Right hindlimb (tissue), 1 donor: Measurements from ENCODE around the gene MIGA2.
A peak's percentile ranks its signal among the peaks of the same experiment; 100 is the strongest.
"Not testable (repeated sequence)": the region's sequence is repeated elsewhere in the genome, so short reads cannot be mapped to it uniquely, and the experiment has no call there.

Source experiments
- DNase-seq: peaks from one replicate; pipeline ENCODE4 v3.0.0-alpha.2; 2018

MIGA2 gene

GRCh38 chr9:129011761-129012181 is 24.7 kb upstream of the MIGA2 start:
- DNase-seq: no peak

DNA sequence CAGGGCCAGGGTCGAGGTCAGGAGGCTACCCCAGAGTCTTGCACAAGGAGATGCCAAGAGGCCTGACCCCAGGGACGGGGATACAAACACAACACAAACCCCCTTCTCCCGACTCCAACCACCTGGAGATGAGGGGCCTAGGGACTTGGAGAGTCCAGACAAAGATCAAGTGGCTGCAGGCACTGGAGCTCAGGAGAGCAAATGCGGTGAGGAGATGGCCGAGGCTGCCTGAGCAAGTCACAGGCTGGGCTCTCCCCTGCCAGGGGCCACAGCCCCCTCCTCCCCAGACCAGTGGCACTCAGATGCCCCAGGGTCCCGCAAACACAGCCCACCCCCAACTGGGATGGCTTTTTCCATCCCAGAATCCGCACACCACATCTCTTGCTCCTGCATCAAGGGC is 24.1 kb upstream of the MIGA2 start:
- DNase-seq: no peak

DNA sequence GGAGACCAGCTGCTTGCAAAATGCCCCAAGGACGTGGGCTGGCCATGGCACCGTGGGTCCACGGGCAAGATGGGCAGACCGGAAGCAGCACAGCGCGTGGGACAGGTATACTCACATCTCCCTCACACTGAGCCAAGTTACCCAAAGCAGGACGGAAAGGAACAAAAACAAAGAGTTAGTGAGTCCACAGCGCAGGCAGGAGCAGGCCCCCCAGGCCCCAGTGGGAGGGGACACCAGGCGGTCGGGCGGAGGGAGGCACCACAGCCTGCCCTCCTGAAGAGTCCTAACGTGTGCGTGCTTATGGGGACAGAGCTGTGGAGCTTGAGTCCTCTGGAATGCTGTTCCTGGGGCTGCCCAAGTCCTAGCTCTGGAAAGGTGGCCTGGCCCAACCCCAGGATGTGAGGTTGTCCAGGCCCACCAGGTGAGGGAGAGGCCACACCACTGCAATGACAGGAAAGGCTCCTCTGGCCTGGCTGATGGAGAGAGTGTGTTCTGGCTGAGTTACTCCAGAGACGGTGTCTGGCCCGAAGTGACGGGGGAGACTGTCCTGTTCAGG is 23.5 kb upstream of the MIGA2 start:
- DNase-seq: no peak

- DNase-seq: no peak
These were observed 22.8 kb upstream of the MIGA2 start for GRCh38 chr9:129013674-129014073.

- no peak for DNase-seq
These were observed 22.3 kb upstream of the MIGA2 start for GRCh38 chr9:129014124-129014523.

DNA sequence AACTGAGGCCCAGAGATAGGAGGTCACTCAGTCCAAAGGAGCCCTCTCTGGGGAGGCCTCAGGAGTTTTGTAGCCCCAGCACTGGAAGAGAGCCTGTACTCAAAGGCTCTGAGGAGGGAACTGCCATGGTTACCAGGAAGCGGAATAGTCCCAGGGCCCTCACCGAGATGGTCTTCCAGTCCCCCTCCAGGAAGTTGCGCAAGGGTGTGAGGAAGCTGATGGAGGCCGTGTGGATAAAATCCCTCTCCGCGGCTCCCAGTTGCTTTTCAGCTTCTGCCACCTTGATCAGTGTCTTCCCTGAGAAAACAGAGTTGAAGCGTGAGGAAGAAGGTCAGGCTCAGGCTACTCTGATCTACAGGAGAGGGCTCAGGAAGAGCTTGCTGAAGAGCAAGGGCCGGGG is 21.8 kb upstream of the MIGA2 start:
- DNase-seq: no peak

DNA sequence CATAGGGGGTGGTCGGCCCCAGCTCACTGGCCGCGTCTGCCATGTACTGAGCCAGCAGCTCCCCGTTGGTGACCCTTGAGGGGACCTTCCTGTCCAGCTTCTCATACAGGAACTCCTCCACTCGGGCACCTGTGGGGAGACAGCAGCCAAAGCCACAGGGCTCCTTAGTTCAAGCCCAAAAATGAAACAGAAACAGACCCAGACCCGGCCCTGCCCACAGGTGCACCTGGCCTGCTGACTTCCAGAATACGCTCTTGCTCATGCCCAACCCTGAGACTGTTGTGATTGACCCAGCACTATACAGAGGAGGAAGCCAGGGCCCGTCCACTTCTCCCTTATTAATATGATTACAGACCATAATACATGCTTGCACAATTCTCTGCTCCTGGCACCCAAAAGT is 15.3 kb upstream of the MIGA2 start:
- no peak for DNase-seq

DNA sequence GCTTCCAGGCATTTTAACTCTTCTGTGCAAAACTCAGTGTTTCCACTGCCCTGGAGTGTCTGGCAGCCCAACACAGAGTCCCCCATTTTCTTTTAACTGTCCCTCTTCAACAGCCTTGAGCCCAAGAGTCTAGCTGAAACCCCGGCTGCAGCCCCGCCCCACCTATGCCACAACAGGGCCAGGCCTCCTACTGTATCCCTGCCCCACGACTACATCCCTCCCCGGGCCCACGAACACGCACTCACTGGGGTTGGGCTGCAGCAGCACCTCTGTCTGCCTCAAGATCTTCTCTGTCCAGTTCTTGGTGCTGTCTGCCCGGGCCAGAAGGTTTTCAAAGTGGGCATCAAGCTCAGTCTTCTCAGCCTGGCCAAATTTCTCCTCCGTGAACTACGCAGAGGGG is 14.4 kb upstream of the MIGA2 start:
- DNase-seq: no peak

DNA sequence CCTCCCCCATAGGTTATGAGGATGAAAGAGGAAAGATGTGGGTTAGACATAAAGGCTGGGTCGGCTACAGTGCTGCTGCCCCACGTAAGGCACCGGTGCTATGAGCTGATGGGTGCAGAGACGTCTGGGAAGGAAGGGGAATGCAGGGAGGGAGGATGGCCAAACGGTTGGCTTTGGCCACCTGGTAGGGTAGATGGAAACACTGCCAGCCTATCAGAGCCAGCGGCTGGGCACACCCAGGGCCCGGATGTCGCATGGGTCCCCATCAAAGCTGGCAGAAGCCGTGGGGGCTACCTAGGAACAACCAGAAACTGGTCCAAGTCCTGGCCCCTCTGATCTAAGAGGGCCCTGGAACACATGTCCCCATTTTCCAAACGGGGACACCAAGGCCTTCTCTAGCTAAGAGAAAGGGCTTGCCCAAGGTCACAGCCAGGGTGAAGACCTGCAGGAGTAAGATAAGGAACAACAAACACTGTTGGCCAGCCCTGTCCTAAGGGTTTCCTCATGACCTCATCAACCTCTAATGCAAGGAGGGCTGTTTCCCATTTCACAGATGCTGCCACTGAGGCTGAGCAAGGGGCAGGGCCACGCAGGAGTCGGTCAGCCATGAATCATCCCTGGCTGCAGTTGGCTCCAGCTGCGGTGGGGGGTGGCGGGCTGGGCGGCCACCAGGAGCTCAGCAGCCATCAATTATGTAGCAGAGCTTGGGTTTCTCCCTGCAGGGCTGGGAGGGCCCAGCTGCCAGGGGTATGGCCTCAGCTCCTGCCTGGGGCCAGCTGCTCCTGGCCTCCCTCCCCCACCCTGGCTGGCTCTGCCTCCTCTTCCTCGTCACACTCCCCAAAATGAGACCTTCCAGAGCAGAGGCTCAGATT is 13.2 kb upstream of the MIGA2 start:
- peak; percentile 91 for DNase-seq

GRCh38 chr9:129023908-129024233 is 12.6 kb upstream of the MIGA2 start:
- no peak for DNase-seq

DNA sequence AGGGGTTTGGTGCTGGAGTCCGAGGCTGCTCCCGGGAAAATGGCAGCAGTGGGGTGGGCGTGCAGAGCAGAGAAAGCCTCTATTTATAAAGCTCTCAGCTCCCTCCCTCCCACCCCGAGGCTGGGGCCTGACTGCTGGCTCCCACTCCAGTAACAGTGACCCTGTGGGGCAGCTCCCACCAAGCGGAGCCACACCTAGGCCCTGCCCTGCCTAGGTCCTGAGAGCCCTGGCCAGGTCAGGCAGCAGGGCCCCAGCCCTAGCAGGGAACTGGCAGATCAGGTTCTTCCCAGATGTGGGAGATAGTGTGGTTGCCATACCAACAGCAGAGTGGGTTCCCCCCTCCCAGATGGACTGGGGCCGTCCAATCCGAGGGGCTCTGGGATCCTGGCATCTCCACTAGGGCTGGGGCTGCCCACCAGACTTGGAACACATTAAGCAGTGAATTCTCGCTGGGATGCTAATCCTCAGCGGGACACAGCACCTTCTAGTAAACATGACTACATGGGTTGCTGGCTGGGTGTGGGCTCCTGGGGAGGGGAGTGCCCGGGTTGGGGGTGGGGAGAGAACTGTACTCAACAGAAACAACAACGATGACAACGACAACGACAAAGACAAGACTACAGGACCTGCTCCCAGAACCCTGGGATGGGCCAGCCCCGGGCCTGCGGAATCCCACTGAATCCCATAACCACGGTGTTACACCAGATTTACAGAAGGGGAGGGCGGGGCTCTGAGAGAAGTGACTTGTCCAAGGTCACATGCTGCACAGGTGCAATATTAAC is 9.8 kb upstream of the MIGA2 start:
- peak; percentile 59 for DNase-seq

- DNase-seq: no peak
These were observed 9.2 kb upstream of the MIGA2 start for GRCh38 chr9:129027224-129027684.

DNA sequence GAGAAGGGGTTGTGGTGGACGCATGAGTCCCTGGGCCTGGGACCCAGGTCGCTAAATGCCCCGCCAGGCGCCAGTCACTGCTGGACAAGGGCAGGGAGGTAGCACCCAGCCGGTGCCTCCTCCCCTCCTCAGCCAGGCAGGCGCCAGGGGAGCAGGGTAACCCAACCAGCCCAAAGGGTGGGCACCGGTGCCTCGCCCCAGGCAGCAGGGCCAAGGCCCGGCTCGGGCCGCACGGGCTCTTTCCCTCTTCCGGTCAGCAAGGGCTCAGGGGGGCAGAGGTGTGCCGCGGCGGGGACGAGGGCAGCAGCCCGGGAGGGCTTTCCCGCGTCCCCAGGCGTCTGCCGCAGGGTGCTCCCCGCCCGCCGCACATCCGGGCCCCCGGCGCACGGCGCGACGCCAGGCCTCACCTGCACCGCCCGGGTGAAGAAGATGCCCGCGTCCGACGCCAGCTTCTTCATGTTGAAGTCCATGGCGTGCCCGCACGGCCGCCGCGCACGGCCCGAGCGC is 8.7 kb upstream of the MIGA2 start:
- DNase-seq: peak; percentile 49

- DNase-seq: peak; percentile 99
These were observed 8.0 kb upstream of the MIGA2 start, which contains the start of gene SH3GLB2 for GRCh38 chr9:129028192-129028966. TSS of gene SH3GLB2 (minus strand) at chr9:129028331. CDS start at chr9:129028154, 177 bp downstream.

DNA sequence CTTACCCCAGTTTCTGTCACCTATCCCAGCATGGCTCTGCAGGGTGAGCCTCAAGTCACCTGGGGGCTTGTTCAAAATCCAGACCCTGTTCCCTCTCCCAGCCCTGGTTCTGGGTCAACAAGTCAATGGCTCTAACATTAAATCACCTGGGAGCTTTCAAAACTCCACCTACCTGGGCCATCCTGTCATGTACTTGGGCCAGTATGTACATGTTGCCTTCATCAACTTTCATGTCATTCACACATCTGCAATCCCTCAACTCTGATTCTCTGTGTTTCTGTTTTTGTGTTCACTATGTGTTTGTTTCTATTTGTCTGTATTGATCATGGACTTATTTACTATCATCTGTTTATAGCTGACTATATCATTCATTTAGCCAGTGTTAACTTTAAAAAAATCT is 6.2 kb upstream of the MIGA2 start:
- no peak for DNase-seq

GRCh38 chr9:129031514-129031913 is 4.9 kb upstream of the MIGA2 start:
- no peak for DNase-seq

DNA sequence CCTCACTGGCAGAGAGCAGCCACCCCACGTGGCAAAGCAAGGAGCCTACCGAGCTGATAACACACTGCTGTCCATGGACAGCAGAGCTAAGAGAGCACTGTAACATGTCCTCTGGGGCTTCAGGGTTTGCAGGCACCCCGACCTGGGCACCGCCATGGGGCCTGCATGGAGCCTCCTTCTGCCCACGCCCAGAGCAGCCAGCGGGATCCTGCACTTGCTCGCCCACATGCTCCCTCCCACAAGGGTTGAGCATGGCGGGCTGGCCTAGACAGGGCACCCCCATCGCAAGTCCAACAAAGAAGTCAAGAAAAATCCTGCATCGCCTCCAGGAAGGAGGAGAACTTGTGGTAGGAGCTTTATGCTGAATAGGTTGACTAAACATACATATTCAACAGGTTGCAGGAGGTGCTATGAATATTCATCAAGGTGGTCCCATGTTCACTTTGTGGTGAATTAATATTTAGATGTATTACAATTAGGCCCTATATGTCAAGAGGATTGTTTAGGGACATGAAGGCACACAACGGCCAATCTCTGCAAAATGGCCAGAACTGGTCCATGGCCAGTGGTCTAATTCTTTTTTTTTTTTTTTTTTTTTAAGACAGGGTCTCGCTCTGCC is 3.8 kb upstream of the MIGA2 start:
- DNase-seq: no peak

GRCh38 chr9:129033216-129033615 is 3.2 kb upstream of the MIGA2 start:
- DNase-seq: no peak

DNA sequence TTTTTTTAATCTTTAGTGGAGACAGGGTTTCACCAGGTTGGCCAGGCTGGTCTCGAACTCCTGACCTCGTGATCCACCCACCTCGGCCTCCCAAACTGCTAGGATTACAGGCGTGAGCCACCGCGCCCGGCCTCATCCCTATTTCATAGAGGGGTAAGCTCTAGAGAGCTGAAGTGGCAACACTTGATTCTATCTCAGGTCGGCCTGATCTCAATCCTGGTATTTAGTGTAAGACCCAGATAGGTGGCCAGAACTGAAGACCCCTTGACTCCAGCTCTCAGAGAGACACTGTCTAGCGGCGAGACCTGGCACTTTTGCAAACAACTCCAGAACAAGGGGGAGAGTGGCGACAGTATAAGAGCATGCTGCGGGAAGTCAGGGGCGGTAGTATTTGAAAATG is 588 bp upstream of the MIGA2 start:
- not testable (repeated sequence) for DNase-seq

DNA sequence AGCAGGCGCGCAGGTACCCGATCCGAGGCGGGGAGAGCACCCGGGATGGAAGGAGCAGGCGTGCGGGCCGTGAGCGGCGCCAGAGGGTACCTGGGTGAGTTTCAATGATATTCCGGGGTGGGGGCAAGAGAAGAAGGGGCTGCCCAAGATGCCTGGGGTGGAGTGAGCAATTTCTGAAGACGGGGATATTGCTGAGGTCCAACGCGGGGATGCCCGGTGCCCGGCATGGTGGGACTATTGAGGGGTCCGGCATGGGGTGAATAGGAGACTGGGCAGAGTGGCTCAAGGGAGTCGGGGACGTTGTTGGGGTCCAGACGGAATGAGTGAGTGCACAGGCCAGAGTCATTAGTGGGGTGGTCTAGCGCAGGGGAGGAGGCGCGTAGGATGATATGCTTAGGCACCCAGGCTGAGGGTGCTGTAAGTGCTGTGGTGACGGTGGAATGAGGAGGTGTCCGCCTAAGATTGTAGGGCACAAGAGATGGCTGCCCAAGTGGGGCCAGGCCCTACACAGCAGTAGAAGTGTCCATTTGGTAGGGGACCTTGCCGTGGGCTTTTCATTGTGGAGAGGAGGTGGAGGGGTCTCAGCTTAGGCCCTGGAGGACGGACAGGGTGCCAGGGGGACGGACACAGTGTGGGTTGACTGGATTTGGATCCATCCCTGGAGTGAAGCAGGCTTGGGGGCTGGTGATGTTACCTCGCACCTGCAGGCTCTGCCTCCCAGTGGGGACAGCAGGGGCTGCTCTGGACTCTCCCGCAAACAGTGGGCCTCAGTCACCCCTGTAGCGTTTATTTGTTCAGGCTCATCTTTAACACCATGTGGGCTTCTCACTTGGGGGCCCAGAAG is 719 bp downstream of the MIGA2 start:
- no peak for DNase-seq

GRCh38 chr9:129037767-129038098 is 1.3 kb downstream of the MIGA2 start:
- DNase-seq: no peak
